ENCODE data around the gene REC8.

Gene REC8

DNA sequence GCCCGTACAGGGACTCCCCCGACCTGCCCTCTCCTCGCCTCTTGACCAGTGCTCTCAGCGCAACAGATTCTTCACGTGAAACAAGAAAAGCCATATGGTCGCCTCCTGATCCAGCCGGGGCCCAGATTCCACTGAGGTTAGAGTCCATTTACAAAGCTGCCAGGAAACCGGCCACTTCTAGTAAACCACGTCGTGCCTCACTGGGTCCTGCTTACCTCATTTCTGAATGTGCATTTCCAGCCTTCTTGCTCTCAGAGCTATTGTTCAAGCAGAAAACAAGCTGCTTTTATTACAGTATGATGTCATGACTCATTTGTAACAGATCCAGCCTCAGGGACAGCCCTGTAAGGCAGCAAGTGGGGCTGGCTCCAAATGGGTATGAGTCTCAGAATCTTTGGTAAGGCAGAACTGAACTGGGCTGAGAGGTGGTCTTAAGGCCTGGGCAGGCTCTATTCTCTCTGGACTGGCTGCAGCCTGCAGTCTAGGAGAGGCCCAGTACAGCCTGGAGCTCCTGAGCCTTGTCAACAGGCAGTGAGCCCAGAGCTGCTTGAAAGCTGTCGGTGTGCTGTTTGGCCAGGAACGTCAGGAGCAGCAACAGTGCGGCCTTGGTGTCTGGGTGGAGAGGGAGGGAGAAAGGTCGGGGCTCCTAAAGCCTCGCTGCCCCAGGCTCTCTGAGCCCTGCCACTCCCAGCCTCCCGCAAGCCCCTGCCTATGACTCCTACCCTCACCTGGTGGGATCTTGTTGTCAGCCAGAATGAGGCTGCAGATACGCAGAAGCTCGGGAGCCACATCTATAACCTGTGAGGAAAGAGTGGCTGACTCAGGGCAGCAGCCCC is 8.3 kb downstream of the REC8 start:
- TF ChIP-seq, protein P1, sequence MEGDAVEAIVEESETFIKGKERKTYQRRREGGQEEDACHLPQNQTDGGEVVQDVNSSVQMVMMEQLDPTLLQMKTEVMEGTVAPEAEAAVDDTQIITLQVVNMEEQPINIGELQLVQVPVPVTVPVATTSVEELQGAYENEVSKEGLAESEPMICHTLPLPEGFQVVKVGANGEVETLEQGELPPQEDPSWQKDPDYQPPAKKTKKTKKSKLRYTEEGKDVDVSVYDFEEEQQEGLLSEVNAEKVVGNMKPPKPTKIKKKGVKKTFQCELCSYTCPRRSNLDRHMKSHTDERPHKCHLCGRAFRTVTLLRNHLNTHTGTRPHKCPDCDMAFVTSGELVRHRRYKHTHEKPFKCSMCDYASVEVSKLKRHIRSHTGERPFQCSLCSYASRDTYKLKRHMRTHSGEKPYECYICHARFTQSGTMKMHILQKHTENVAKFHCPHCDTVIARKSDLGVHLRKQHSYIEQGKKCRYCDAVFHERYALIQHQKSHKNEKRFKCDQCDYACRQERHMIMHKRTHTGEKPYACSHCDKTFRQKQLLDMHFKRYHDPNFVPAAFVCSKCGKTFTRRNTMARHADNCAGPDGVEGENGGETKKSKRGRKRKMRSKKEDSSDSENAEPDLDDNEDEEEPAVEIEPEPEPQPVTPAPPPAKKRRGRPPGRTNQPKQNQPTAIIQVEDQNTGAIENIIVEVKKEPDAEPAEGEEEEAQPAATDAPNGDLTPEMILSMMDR (conservative IDR thresholded peaks at IDR 0.05; ENCODE audit: low read length): no peak
- peak; percentile 85 for DNase-seq (ENCODE audit: low read depth)
- H3K4me3 ChIP-seq (ENCODE audit: low read length): no peak overlapping the region

GRCh38 chr14:24181371-24182077 is 9.6 kb downstream of the REC8 start:
- TF ChIP-seq, protein P1 (conservative IDR thresholded peaks at IDR 0.05; ENCODE audit: low read length): no peak
- no peak for DNase-seq (ENCODE audit: low read depth)
- H3K4me3 ChIP-seq (ENCODE audit: low read length): no peak overlapping the region

DNA sequence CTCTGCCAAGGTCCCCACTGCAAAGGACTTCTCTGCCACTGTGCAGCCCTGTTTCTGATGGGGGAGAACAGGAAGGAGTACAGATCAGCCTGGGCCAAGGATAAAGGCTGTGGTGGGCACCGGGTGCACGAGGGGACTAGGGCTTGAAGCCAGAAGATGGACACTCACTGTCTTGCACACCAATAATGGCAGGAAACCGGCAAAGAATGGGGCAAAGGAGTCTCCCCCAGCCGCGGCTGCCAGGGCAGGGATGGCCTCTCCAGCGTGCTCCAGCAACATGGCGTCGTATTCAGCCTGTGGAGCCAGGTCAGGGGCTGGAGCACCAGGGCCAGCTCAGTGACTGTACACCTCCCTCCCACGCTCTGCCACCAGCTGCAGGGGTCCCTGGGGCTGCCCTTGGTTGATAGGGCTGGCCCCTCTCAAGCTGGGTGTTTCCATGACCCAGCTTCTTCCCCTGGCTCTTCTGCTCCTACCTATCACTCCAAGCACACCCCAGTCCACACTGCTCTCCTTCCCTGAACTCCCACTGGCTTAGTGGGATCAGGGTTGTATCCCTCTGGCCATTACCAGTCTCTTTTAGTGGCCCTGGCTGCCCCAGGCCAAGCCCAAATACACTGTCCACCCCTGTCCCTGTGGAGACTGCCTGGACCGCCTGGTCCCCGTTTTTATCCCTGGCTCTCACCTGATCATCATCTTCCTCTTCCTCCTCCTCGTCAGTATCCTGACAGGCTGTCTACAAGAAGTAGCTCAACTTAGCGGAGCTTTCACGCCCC is 10.4 kb downstream of the REC8 start:
- DNase-seq (ENCODE audit: low read depth): no peak
- TF ChIP-seq, protein P1 (conservative IDR thresholded peaks at IDR 0.05; ENCODE audit: low read length): no peak
- no peak overlapping the region for H3K4me3 ChIP-seq (ENCODE audit: low read length)

DNA sequence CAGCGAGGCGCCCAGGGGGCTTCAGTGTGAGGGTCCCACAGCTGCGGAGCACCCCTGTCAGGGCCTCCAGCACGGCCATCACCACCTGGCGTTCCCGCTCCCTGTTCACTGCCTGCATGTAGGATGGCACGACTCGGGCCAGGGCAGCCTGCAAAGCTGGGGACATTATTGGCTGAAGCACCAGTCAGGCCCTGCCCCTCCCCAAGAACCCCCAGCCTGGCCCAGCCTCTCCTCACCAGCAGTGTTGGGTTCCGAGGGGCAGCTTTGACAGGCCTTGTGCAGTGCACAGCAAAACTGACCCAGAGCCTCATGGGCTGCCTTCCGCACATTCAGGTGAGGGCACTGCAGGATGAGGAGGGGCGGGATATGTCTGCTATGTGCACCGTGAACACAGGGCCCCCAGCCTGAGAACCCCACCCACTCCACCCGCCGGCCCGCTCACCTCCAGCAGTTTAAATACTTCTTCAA is 11.2 kb downstream of the REC8 start:
- TF ChIP-seq, protein P1 (conservative IDR thresholded peaks at IDR 0.05; ENCODE audit: low read length): no peak
- H3K4me3 ChIP-seq (ENCODE audit: low read length): no peak overlapping the region

GRCh38 chr14:24184104-24184970 is 12.5 kb downstream of the REC8 start:
- DNase-seq (ENCODE audit: low read depth): no peak
- H3K4me3 ChIP-seq (ENCODE audit: low read length): no peak overlapping the region
- TF ChIP-seq, protein P1 (conservative IDR thresholded peaks at IDR 0.05; ENCODE audit: low read length): no peak

More for the DNA sequence above, 11.2 kb downstream of the REC8 start:
- no peak for DNase-seq (ENCODE audit: low read depth)

- TF ChIP-seq, protein P1 (conservative IDR thresholded peaks at IDR 0.05; ENCODE audit: low read length): no peak
- DNase-seq (ENCODE audit: low read depth): no peak
Measured at GRCh38 chr14:24185026-24185425, 13.1 kb downstream of the REC8 start.

More at GRCh38 chr14:24185026-24185425, 13.1 kb downstream of the REC8 start:
- H3K4me3 ChIP-seq (ENCODE audit: low read length): no peak overlapping the region

Measured in AG10803 (cell line).